Endothelial cell of umbilical vein (primary cell): ENCODE measurements around the gene CDYL. TPM values are rescaled to one million over a fixed set of nuclear protein-coding genes. Genes with fewer than 3 reads are reported as not detected.
"Not testable (repeated sequence)": the region's sequence is repeated elsewhere in the genome, so short reads cannot be mapped to it uniquely, and the experiment has no call there.

Source experiments
- BruUV-seq: library from RNA; stranded (reverse); fragments of 400-500 nt; replicated peaks from 2 replicates; lab custom pipeline; 2021; lab: Mats Ljungman, UMichigan
- CTCF ChIA-PET: fragments of 300-600, 350-600 bp; sonication (Branson Sonifier 250); formaldehyde crosslinking; loops from one replicate; lab custom pipeline; 2021; ENCODE audit warnings: antibody characterized with exemption, inconsistent platforms; lab: Charles Lee
- POLR2A ChIA-PET: fragments of 300-600, 350-600 bp; sonication (Branson Sonifier 250); formaldehyde crosslinking; loops from one replicate; lab custom pipeline; 2021; ENCODE audit warnings: antibody characterized with exemption, inconsistent platforms; lab: Charles Lee
- DNase-seq: peaks from one replicate; pipeline ENCODE4 v3.0.0-alpha.2; 2011; ENCODE audit warnings: low read depth, low spot score
- FAIRE-seq: peaks from 2 replicates; lab custom pipeline; 2011; peaks lifted over from hg19 to GRCh38; lab: Jason Lieb, UNC
- H2AFZ ChIP-seq: 2 replicates; pipeline ENCODE4 v1.6.0; 2012; ENCODE audit warnings: low read depth, low read length, control low read depth, inconsistent platforms
- H3K27ac ChIP-seq: 2 replicates; pipeline ENCODE4 v1.5.1; 2011; ENCODE audit warnings: low read depth, mild to moderate bottlenecking, control low read depth, low read length, moderate library complexity; ENCODE audit not compliant: insufficient read depth
- H3K27me3 ChIP-seq, 2 experiments: 2 replicates each; pipeline versions ENCODE4 v1.6.0 to v1.6.1; 2011; ENCODE audit warnings: low read length in 2 of 2, mixed read lengths in 1 of 2; ENCODE audit not compliant: control insufficient read depth in 2 of 2, insufficient read depth in 2 of 2
- H3K36me3 ChIP-seq, 2 experiments: 2 replicates in 1 of 2; 3 replicates in 1 of 2; pipeline ENCODE4 v1.5.1; 2011; ENCODE audit warnings: low read length in 2 of 2, mild to moderate bottlenecking in 1 of 2, moderate library complexity in 1 of 2; ENCODE audit not compliant: control insufficient read depth in 2 of 2, insufficient read depth in 2 of 2; ENCODE audit errors: extremely low read depth in 1 of 2
- H3K4me1 ChIP-seq: 3 replicates; pipeline ENCODE4 v1.5.1; 2011; ENCODE audit warnings: mild to moderate bottlenecking, low read length; ENCODE audit not compliant: control insufficient read depth, insufficient read depth; ENCODE audit errors: extremely low read depth
- H3K4me2 ChIP-seq: 2 replicates; pipeline ENCODE4 v1.6.1; 2011; ENCODE audit warnings: low read length, control low read depth, mixed read lengths; ENCODE audit not compliant: insufficient read depth
- H3K4me3 ChIP-seq, 3 experiments: fragments of 200-600 bp in 1 of 3; sonication (generic), shearing (Covaris generic) in 1 of 3; replicated peaks in 1 of 3; 2 replicates each; pipeline ENCODE4 v1.5.1; 2011 to 2016; ENCODE audit warnings: control low read depth in 3 of 3, low read length in 3 of 3, mild to moderate bottlenecking in 2 of 3, inconsistent platforms in 1 of 3, low read depth in 1 of 3, moderate library complexity in 1 of 3; ENCODE audit not compliant: insufficient read depth in 1 of 3
- H3K79me2 ChIP-seq: 2 replicates; pipeline ENCODE4 v1.6.0; 2012; ENCODE audit warnings: low read length, inconsistent platforms; ENCODE audit not compliant: control insufficient read depth, insufficient read depth
- H3K9ac ChIP-seq: replicated peaks from 2 replicates; pipeline ENCODE3; 2011; ENCODE audit warnings: low read length, control low read depth; ENCODE audit not compliant: insufficient read depth; ENCODE audit errors: extremely low read depth
- H3K9me1 ChIP-seq: replicated peaks from 3 replicates; pipeline ENCODE4 v1.6.0; 2011; ENCODE audit warnings: mild to moderate bottlenecking, low read length; ENCODE audit not compliant: control insufficient read depth, insufficient read depth; ENCODE audit errors: extremely low read depth
- H3K9me3 ChIP-seq: replicated peaks from 2 replicates; pipeline ENCODE4 v1.5.1; 2012; ENCODE audit warnings: low read length, inconsistent platforms; ENCODE audit not compliant: control insufficient read depth, insufficient read depth
- H4K20me1 ChIP-seq: replicated peaks from 2 replicates; pipeline ENCODE3; 2011; ENCODE audit warnings: mild to moderate bottlenecking, low read length; ENCODE audit not compliant: control insufficient read depth, insufficient read depth; ENCODE audit errors: extremely low read depth
- CTCF ChIP-seq, 2 donors: IDR thresholded peaks; 1 replicate in 1 of 2; 2 replicates in 1 of 2; pipeline ENCODE4 v1.5.1; 2011; ENCODE audit warnings: low read length in 2 of 2, mild to moderate bottlenecking in 2 of 2, moderate library complexity in 2 of 2, control low read depth in 1 of 2, inconsistent platforms in 1 of 2, low read depth in 1 of 2; ENCODE audit not compliant: insufficient read depth in 1 of 2; ENCODE audit errors: extremely low read depth in 1 of 2
- EZH2 ChIP-seq: IDR thresholded peaks from 2 replicates; pipeline ENCODE4 v1.6.1; 2012; ENCODE audit warnings: borderline replicate concordance, low read depth, mild to moderate bottlenecking, moderate library complexity, low read length, inconsistent platforms; ENCODE audit not compliant: severe bottlenecking
- FOS ChIP-seq: IDR thresholded peaks from 2 replicates; pipeline ENCODE4 v1.6.1; 2011; ENCODE audit warnings: mild to moderate bottlenecking, low read length, moderate library complexity, borderline replicate concordance; ENCODE audit not compliant: insufficient read depth
- GATA2 ChIP-seq: IDR thresholded peaks from 2 replicates; pipeline ENCODE4 v1.7.0; 2011; ENCODE audit warnings: low read depth, mild to moderate bottlenecking, moderate library complexity, mixed read lengths, low read length; ENCODE audit not compliant: insufficient read length, insufficient read depth
- JUN ChIP-seq: IDR thresholded peaks from 2 replicates; pipeline ENCODE4 v1.6.1; 2011; ENCODE audit warnings: borderline replicate concordance, low read depth; ENCODE audit not compliant: insufficient read length, insufficient read depth
- MAX ChIP-seq: IDR thresholded peaks from 2 replicates; pipeline ENCODE4 v1.6.1; 2011; ENCODE audit not compliant: insufficient read depth, insufficient read length
- MYC ChIP-seq: IDR thresholded peaks from one replicate; pipeline ENCODE4 v1.6.1; 2011; ENCODE audit warnings: mild to moderate bottlenecking, low read depth, low read length
- POLR2A ChIP-seq: IDR thresholded peaks from 2 replicates; pipeline ENCODE4 v1.6.1; 2012; ENCODE audit warnings: low read depth, mild to moderate bottlenecking, control low read depth, low read length
- POLR2AphosphoS5 ChIP-seq: IDR thresholded peaks from 2 replicates; pipeline ENCODE4 v1.6.1; 2012; ENCODE audit warnings: low read depth, mild to moderate bottlenecking, control low read depth, low read length, moderate library complexity; ENCODE audit not compliant: insufficient read depth
- dilution Hi-C: fragments of 300-500 bp; cut with MboI; formaldehyde crosslinking; loops from one replicate; pipeline ENCODE4 v1.15.0; 2019; ENCODE audit warnings: low sequenced_read_pairs; ENCODE audit not compliant: extremely low pct_ligation_motif_present
- intact Hi-C: fragments of 100-400 bp; cut with micrococcal nuclease; formaldehyde crosslinking; loops from one replicate; pipeline ENCODE4 v1.10.0; 2022
- polyA plus RNA-seq, 4 experiments: library from polyadenylated mRNA; depleted of rRNA in 3 of 4; stranded (reverse) in 3 of 4; unstranded in 1 of 4; fragments of >200 nt; gene quantifications; 2 replicates each; pipeline versions ENCODE4 v1.2.1 to v1.2.3, GENCODE V29; 2011 to 2012; ENCODE audit warnings: missing spikeins in 1 of 4
- total RNA-seq: library from RNA; stranded (reverse); gene quantifications from 2 replicates; pipeline ENCODE4 v1.2.3, GENCODE V29; 2021

The CDYL gene
- total and polyA plus RNA-seq, 2 donors (not counting 3 experiments of a cell fraction or from before 2014, with no cell fraction given), result 10.2 to 35.6 TPM

GRCh38 chr6:4851035-4851434 is 74.8 kb downstream of the CDYL start:
- dilution Hi-C loops (no loop called here), intact Hi-C loops (no loop called here)
- Histone ChIP-seq H3K9ac (no peak overlapping the region), H3K27me3 (no peaks in the 10 kb centered on the region), H3K9me3 (no peaks in the 10 kb centered on the region), H3K4me3 (no peak overlapping the region), H4K20me1 (peaks cover 11% of the 10 kb centered on the region), H3K4me2 (no peak overlapping the region), H3K79me2 (peaks cover 30% of the 10 kb centered on the region), H2AFZ (no peak overlapping the region), H3K9me1 (no peaks in the 10 kb centered on the region), H3K27ac (no peak overlapping the region), H3K4me1 (peaks cover 12% of the 10 kb centered on the region), H3K36me3 (no peaks in the 10 kb centered on the region)
- BruUV-seq, result no TSS peak
- ChIA-PET CTCF (no interaction called here), POLR2A (no interaction called here)
- DNase-seq, result no peak
- FAIRE-seq, result no peak
- TF ChIP-seq MYC, result no peak
- no peak for TF ChIP-seq JUN
- TF ChIP-seq POLR2AphosphoS5, result no peak
- TF ChIP-seq MAX, result no peak
- TF ChIP-seq EZH2, result no peak
- no peak for TF ChIP-seq POLR2A
- no peak for TF ChIP-seq FOS
- TF ChIP-seq GATA2, result no peak
- TF ChIP-seq CTCF (IDR thresholded peaks at IDR 0.05; ENCODE audit: extremely low read depth in 1 of 2, insufficient read depth in 1 of 2, low read depth in 1 of 2, low read length in 2 of 2), result no peak

GRCh38 chr6:4852186-4852585 is 76.0 kb downstream of the CDYL start:
- H4K20me1 ChIP-seq, H3K27me3 ChIP-seq, H2AFZ ChIP-seq, CTCF ChIA-PET, dilution Hi-C loops, intact Hi-C loops, H3K9ac ChIP-seq, H3K9me1 ChIP-seq, DNase-seq, BruUV-seq, H3K36me3 ChIP-seq, H3K4me3 ChIP-seq, H3K4me2 ChIP-seq, H3K9me3 ChIP-seq, POLR2A ChIA-PET, H3K27ac ChIP-seq: not testable (repeated sequence)
- Histone ChIP-seq H3K4me1 (peaks cover 12% of the 10 kb centered on the region), H3K79me2 (peaks cover 27% of the 10 kb centered on the region)
- peak; percentile 65 for FAIRE-seq
